CD1c-positive myeloid dendritic cell (primary cell): ENCODE measurements around the gene UBQLN4.

ENCODE experiments used
- DNase-seq: peaks from one replicate; pipeline ENCODE4 v3.0.0-alpha.2; 2016; ENCODE audit errors: extremely low spot score

UBQLN4 gene

DNA sequence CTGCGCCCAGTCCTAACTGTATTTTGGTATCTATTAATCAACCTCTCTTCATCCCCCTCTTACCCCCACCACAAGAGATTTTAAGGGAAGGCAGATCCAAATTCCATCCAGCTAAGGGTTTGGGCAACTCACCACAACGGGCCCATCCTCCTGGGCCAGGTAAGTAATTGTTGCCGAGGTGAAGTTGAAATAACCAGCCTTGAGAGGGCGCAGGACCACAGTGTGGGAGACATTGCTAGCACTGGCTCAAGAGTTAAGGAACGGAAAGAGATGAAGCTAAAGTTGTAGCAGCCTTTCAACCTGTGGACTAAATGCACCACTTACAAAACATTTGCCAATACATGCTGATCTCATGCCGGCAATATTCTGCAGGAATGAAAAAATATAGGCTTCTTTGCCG lies 38.8 kb downstream of the UBQLN4 start:
- DNase-seq: no peak

DNA sequence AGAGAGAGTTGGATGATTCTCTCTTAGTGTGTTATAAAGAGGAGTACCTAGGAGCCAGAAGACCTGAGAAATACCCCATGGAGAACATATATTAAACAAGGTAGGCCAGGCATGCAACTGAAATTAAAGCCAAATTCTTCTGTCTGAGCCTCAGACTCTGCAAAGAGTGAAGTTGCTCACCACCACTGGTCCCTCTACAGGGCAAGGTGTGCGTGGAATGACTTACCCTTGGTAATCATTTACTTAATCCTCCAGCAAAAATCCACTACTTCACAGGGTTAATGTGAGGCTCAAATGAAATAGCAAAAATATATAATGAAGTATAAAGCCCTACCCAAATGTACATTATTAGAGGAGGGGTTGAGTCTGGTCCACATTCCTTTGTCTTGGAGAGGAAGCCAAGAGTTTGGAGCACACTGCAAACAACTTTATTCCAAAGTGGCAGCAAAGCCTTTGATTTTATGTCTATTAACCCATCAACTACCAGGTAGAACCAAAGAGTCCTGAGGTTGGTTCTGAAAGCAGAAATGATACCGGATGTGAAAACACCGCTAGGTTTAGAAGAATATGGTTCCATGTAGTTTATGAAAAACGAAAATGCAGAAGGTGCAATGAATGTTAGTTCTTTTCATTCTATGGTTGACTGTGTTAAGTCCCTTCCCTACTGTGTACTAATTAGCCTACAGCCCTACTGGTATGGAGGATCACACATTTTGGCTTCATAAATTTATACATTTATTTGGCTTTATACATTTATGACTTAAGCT lies 41.4 kb downstream of the UBQLN4 start:
- no peak for DNase-seq

DNA sequence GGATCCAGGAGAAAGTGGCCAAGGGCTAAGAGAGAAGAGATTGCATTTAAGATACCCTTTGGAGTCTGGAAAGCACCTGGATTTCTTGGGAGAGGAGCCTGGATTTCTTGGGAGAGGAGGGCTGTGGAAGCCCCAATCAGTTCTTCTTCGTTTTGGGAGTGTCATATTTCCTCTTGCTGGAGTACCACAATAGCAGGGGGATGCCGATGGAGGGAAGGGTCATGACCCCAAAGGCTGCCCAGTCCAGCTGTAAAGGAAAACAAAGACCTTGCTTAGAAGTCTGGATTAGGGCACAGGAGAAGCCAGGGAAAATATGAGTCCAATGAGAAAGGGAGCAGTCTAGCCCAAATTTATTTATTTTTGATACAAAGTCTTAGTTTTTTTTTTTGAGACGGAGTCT lies 44.2 kb downstream of the UBQLN4 start:
- DNase-seq: no peak

DNA sequence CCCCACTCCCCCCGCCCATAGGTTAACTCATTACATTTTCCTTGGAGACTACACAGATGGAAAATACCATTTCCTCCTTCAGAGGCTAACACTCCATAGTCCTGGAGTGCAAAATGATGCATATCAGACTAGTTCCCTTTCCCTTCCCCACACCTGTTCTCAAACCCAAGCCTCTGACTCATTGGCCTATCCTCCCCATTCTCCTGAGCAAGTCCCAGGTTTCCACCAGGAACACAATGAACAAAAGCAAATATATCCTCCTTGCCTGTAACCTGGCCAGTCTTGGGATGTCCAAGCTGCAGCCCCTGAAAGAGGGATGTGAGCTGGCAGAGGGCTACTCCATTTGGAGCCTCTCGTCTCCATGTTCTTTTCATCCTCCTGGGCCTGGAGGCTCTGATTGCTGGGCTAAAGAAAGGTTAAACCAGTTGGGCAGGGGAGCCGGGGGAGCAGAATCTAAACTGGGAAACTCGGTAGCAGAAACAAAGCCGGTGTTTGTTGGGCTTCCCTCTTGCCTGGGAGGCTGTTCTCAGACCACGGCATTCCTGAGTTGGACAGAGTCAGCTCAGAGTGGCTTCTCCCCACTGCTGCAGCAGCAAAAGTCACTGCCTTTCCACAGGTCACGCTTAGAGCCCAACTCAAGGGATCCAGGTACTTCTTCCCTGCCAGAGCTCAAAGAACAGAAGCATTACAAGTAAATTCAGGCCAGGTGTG lies 46.8 kb downstream of the UBQLN4 start:
- no peak for DNase-seq

DNA sequence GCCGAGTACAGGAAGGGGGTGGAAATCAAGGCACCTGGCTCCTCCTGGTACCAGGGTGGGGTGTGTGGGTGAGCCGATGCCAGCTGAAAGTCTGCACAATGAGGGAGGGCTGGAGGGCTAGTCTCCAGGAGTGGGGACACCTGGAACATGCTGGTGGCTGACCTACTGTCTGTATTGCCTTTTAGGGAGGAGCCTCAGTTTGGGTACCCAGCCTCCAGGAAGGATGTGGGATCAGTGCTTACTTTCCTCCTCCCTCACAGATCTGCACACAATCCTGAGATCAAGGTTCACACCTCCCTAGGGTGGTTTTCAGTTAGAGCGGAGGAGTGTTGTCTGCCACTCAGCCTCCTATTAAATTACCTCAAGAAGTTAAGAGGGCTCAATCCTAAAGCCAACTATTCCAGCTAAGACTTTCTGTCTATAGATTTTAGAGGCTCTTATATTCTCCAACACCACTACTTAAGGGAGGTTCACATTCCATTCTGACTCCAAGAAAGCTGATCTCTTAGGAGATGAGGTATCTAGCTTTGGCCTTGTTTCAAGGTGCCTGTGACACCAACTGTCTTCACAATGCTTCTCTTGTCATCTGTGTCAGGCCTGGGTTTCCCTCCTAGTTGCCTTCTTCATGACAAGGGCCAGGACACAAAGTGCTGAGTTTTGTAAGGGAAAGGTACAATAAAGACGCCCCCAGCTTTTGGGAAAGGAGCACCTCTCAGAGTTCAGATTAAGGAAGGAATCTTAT lies 48.6 kb downstream of the UBQLN4 start:
- no peak for DNase-seq

DNA sequence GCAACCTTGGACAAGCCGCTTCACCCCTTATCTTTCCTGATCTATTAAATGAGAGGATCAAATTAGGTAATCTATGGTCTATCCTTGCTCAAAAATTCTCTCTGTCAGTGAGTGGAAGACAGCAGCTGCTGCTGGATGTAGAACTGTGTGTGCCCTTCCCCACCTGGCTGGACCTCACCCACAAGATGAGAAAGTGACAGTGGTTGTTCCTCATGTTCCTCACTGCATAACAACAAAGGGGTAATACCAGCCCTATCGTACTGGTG lies 49.7 kb downstream of the UBQLN4 start:
- DNase-seq: no peak

DNA sequence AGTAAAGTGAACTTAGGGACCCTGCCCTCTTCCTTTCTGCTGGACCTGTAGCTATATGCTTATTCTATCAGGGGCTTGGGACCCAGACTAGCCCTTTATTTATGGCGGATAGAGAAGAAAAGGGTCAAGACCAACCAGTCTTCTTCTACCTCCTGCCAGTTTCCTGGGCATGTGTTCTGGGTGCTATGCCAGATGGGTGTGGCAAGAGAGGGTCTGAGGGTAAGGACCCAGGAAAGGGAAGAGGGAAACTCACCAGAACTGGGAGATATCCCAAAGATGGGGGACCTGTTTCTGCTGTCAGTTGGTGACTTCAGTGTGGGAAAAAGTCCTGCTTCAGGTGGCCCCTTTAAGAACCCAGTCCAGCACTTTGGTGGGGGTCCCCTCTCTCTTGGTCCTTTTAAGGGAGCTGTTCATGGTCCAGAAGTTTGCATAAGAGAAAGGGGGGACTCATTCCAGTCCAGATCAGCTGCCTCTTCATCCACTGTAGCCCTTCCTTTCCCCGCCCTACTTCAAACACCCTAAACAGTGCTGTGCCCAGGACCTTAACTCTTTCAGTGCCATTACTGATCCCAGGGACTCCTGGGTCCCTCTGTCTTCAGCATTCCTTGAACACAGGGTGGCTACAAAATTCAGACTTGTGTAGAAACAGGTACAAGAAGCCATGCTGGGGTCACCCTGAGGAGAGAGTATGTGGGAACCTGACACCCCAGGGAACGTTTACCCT lies 51.2 kb downstream of the UBQLN4 start:
- no peak for DNase-seq

DNA sequence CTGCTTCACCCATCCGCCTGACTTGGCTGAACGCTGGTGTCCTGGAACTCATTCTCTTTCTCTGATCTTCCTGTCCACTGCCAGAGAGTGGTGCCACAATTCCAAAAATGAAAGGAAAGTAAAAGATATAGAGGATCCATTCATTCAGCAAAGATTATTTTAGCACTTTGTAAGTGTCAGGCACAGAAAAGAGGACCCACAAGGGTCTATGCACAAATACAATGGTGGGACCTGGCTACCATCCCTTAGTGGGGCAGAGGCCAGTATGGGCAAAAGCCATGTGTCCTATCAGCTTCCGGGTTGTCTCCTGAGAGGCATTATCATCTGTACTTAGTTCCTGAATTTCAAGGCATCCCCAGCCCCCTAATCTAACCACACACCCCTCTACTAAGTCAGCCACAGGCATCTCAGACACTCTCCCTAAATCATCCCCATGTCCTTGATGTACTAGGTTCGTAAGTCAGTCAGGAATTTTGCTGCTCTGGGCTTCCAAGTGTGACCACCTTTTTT lies 51.9 kb downstream of the UBQLN4 start:
- no peak for DNase-seq

DNA sequence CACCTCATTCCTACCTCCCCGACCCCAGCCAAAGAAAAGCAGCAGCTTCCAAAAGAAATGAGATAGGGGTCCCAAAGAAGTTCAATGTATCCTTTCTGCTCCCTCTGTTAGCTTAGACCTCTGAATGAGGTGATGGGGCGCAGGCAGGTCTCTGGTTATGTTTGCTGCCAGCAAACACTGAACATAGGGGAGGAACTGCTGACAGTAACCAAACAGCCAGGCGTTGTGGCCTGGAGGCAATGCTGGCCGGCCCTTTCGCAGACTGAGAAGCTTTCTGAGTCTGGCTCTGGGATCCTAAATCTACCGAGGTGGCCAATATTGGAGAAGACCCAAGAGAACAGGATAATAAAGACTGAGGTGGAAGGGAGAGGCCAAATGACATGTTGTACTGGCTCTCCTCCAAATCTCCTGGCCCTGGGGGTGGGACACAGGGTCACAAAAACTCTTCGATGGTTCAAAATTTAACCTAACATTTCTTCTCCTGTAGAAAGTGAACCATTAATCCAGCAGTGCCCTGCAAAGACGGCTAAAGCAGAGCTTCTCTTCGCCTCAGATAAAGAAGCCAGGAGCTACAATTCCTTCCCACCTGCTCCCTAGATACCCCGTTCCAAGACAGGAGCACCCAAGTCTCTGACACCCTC lies 52.5 kb downstream of the UBQLN4 start:
- DNase-seq: no peak

DNA sequence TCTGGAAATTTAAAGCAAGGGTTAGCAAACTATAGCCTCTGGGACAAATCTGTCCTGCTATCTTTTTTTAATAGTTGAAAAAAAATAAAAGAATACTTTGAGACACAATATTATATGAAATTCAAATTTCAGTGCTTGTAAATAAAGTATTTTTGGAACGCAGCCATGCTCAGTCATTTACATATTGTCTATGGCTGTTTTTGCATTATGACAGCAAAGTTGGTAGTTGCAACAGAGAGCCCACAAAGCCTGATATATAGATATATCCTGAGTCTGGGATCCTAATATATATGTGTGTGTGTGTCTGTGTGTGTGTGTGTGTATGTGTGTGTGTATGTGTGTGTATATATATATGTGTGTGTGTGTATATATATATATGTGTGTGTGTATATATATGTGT lies 53.6 kb downstream of the UBQLN4 start:
- no peak for DNase-seq

DNA sequence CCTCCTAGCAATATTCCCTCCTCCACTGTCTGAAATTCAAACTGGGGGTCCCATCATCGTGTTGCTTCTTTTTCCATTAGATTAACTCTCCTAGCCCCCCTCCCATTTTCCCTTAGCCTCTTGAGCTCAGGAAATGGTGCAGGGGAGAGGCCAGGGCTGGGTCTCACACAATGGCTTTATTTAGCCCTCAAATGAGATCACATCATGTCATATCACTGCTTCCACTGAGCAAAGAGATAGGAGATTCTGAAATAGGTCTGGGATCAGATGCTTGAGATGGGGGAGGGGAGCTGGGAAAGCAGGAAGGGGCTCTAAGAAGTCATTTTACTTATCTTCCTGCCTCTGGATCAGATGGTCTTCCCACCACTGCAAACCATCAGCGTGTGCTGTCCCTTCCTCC lies 57.4 kb downstream of the UBQLN4 start:
- no peak for DNase-seq

DNA sequence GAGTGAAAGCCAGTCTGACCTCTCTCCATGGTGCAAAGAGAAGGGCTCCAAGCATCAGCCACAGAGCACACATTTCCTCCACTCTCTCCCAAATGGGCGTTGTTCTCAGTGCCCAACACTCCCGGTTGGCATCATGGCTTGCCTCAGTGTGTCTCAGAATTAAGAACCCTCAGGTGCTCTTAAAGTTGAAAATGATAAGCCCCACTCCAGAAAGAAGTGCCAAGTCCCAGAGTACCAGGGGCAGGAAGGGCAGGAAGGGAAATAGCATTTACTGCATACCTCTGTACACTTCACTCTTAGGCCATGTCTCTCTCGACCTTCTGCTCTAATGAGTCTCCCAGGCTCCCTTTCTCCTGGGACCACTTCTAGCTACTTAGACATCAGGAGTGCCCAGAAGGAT lies 60.0 kb downstream of the UBQLN4 start:
- no peak for DNase-seq

DNA sequence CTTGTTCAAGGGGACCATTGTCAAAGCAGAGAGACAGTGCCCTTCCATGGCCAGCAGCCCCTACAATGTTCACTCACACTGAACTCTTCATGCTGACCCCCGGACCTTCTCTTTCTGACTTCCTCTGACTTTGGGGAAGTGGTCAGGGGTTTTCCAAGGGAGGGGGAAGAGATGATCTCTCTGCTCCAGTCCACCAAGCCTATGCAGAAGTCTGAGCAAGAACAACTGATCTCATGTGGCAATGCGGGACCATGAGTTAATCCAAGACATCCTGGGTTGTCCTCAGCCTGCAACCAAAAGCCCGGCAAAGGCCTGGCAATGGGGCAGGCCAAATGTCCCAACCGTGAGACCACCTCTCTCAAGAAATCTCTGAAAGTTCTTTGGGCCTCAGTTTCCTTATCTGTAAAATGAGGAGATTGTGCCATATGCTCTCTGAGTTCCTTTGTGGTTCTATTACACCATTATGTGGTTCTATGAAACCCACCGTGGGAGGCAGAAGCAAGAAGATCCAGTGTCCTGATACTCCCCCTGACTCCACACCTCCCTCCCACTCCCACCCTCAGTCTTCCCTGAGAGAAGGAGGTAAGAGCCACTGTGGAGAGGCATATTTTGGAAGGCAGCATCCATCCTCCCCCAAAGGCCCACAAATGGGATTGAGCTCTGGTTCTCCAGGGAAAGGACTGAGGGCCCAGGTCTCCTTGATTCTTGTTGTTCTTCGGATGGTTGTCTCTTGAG lies 63.4 kb downstream of the UBQLN4 start:
- DNase-seq: peak; percentile 94

DNA sequence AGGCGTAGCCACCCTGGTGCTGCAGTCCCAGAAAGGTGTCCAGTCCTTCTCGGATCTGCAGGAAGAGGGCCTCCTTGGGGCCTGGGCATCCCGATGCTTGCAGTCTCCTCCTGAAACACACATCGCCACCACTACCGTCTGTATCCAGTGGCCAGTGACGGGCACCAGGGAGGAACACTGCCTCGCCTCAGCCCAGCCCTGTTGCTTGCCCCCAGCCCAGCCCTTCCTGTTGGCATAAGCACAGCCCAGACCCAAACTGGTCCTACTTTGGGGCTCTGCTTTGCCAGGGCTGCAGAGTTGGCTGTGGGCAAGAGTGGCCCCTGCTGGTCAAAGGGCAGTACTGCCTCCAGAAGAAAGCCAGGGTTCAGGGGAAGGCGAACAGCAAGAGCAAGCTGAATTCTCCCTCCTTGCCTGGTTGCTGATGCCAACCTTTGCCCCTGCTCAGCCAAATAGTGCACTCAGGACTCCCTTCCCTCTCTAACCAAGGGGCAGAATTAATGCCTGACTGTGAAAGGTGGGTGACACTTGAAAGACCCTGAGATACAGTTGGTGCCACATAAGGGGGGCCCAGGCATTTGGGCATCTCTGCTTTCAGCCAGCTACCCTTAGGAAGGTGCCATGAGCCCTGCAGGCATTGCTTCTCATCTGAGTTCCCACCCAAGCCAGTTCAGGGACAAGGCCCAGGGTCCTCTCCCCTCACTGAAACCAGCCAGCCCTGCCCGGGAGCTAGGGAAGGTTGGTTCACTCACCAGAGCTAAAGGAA lies 64.2 kb downstream of the UBQLN4 start:
- DNase-seq: peak; percentile 88
